Caco-2 (cell line): ENCODE measurements around the gene SLFN11. TPM values are rescaled to one million over a fixed set of nuclear protein-coding genes. Genes with fewer than 3 reads are reported as not detected.

Experiments used
- BruUV-seq: library from RNA; stranded (reverse); fragments of 400-500 nt; replicated peaks from 2 replicates; lab custom pipeline; 2021; lab: Mats Ljungman, UMichigan
- CTCF ChIA-PET: fragments of 300-600 bp; sonication (Branson Sonifier 250); formaldehyde crosslinking; loops from one replicate; lab custom pipeline; 2022; ENCODE audit warnings: antibody characterized with exemption; lab: Charles Lee
- POLR2A ChIA-PET: fragments of 300-600 bp; sonication (Branson Sonifier 250); formaldehyde crosslinking; loops from one replicate; lab custom pipeline; 2022; ENCODE audit warnings: antibody characterized with exemption; lab: Charles Lee
- DNase-seq, 2 experiments: peaks; one replicate each; pipeline versions ENCODE4 v3.0.0 to v3.0.0-alpha.2; 2020 to 2022
- H3K27me3 ChIP-seq: replicated peaks from 2 replicates; pipeline ENCODE4 v1.6.0; 2011; ENCODE audit warnings: low read length; ENCODE audit not compliant: control insufficient read depth, insufficient read depth
- H3K36me3 ChIP-seq: 2 replicates; pipeline ENCODE4 v1.5.1; 2011; ENCODE audit warnings: low read length; ENCODE audit not compliant: control insufficient read depth, insufficient read depth
- H3K4me1 ChIP-seq: fragments of 250-450 bp; sonication (Bioruptor Pico); 2 replicates; pipeline ENCODE4 v1.5.1; 2020; ENCODE audit warnings: mild to moderate bottlenecking
- H3K4me3 ChIP-seq: 2 replicates; pipeline ENCODE4 v1.5.1; 2011; ENCODE audit warnings: low read depth, mild to moderate bottlenecking, control low read depth, low read length
- H3K9me3 ChIP-seq: fragments of 250-450 bp; sonication (Bioruptor Pico); 2 replicates; pipeline ENCODE4 v1.5.1; 2020; ENCODE audit warnings: mild to moderate bottlenecking, moderate library complexity
- H3K27ac Mint-ChIP-seq: one replicate; pipeline ENCODE4 v1.8.0; 2022; ENCODE audit warnings: mixed read lengths; ENCODE audit not compliant: unreplicated experiment
- H3K27me3 Mint-ChIP-seq: one replicate; pipeline ENCODE4 v1.8.0; 2022; ENCODE audit warnings: mixed read lengths; ENCODE audit not compliant: insufficient read depth, unreplicated experiment
- H3K36me3 Mint-ChIP-seq: one replicate; pipeline ENCODE4 v1.8.0; 2022; ENCODE audit warnings: mild to moderate bottlenecking, mixed read lengths; ENCODE audit not compliant: insufficient read depth, unreplicated experiment
- H3K4me1 Mint-ChIP-seq: one replicate; pipeline ENCODE4 v1.8.0; 2022; ENCODE audit warnings: low read depth, mixed read lengths; ENCODE audit not compliant: unreplicated experiment
- H3K4me3 Mint-ChIP-seq: one replicate; pipeline ENCODE4 v1.8.0; 2022; ENCODE audit warnings: mild to moderate bottlenecking, moderate library complexity, mixed read lengths; ENCODE audit not compliant: unreplicated experiment
- H3K9me3 Mint-ChIP-seq: one replicate; pipeline ENCODE4 v1.8.0; 2022; ENCODE audit warnings: mixed read lengths; ENCODE audit not compliant: unreplicated experiment
- CTCF ChIP-seq, 2 experiments: fragments of 200-600 bp in 1 of 2; IDR thresholded peaks; 1 replicate in 1 of 2; 2 replicates in 1 of 2; pipeline versions ENCODE4 v1.5.1 to v1.8.0; 2011 to 2022; ENCODE audit warnings: antibody characterized with exemption in 1 of 2, control low read depth in 1 of 2, inconsistent platforms in 1 of 2, low read depth in 1 of 2, low read length in 1 of 2, mild to moderate bottlenecking in 1 of 2, moderate library complexity in 1 of 2; ENCODE audit not compliant: insufficient read depth in 1 of 2, severe bottlenecking in 1 of 2, unreplicated experiment in 1 of 2
- intact Hi-C: fragments of 100-400 bp; cut with micrococcal nuclease; formaldehyde crosslinking; loops from one replicate; pipeline ENCODE4 v1.10.0; 2022; ENCODE audit not compliant: unreplicated experiment
- total RNA-seq: library from RNA; stranded (reverse); gene quantifications from 2 replicates; pipeline ENCODE4 v1.2.3, GENCODE V29; 2022

The SLFN11 gene
- total RNA-seq, 1 experiment from 2014 or later, result not detected

GRCh38 chr17:35387496-35387895, 14.1 kb upstream of the SLFN11 start:
- peaks cover 8% of the 10 kb centered on the region for H3K27me3 Mint-ChIP-seq
- no peak for TF ChIP-seq CTCF (IDR thresholded peaks at IDR 0.05; ENCODE audit: insufficient read depth in 1 of 2, low read depth in 1 of 2, low read length in 1 of 2, severe bottlenecking in 1 of 2, unreplicated experiment in 1 of 2)
- no peaks in the 10 kb centered on the region for H3K9me3 Mint-ChIP-seq
- BruUV-seq, result no TSS peak
- no peaks in the 10 kb centered on the region for H3K36me3 Mint-ChIP-seq
- Histone ChIP-seq H3K9me3 (no peaks in the 10 kb centered on the region), H3K4me3 (no peak overlapping the region), H3K27me3 (no peaks in the 10 kb centered on the region), H3K36me3 (no peaks in the 10 kb centered on the region), H3K4me1 (no peaks in the 10 kb centered on the region)
- no peak for DNase-seq
- intact Hi-C loops, result no loop called here
- ChIA-PET POLR2A (no interaction called here), CTCF (no interaction called here)
- no peak overlapping the region for H3K27ac Mint-ChIP-seq
- no peaks in the 10 kb centered on the region for H3K4me1 Mint-ChIP-seq
- H3K4me3 Mint-ChIP-seq, result no peak overlapping the region

GRCh38 chr17:35377706-35378105, 4.3 kb upstream of the SLFN11 start:
- TF ChIP-seq CTCF (IDR thresholded peaks at IDR 0.05; ENCODE audit: insufficient read depth in 1 of 2, low read depth in 1 of 2, low read length in 1 of 2, severe bottlenecking in 1 of 2, unreplicated experiment in 1 of 2), result no peak
- CTCF ChIA-PET, result no interaction called here
- intact Hi-C loops, result no loop called here
- no peak overlapping the region for H3K27ac Mint-ChIP-seq
- Histone ChIP-seq H3K4me1 (0 out of 2 replicates have a peak, but pooled peaks cover 8% of the 10 kb centered on the region), H3K27me3 (peaks cover 3% of the 10 kb centered on the region; the same call in 1 of the 2 replicates), H3K36me3 (no peaks in the 10 kb centered on the region), H3K4me3 (no peak overlapping the region), H3K9me3 (peaks cover 5% of the 10 kb centered on the region; the same call in 1 of the 2 replicates)
- H3K27me3 Mint-ChIP-seq, result peaks cover 16% of the 10 kb centered on the region
- no peaks in the 10 kb centered on the region for H3K9me3 Mint-ChIP-seq
- POLR2A ChIA-PET, result no interaction called here
- no peak for DNase-seq
- BruUV-seq, result no TSS peak
- no peak overlapping the region for H3K4me3 Mint-ChIP-seq
- no peaks in the 10 kb centered on the region for H3K36me3 Mint-ChIP-seq
- H3K4me1 Mint-ChIP-seq, result peaks cover 14% of the 10 kb centered on the region

DNA sequence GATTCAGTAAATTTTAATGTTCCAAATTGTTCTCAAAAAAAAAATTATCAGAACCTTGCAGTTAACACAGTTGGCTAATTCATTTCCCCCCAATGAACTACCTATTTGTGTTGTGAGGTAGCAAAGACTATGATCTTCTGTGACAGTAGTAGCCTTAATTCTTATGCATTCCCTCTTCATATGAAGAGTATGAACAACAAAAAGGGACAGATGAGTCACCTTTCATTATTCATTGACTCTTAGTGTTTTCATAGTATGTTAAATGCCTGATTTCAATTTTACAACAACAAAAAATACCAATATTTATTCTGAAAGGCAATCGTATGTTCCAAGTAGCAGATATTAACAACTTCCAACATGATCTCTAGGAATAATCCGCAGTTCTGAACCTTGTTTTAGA, 3.6 kb upstream of the SLFN11 start:
- H3K27me3 Mint-ChIP-seq, result peaks cover 14% of the 10 kb centered on the region

More for the DNA sequence above, 3.6 kb upstream of the SLFN11 start:
- peaks cover 5% of the 10 kb centered on the region; the same call in 1 of the 2 replicates for H3K9me3 ChIP-seq
- Mint-ChIP-seq H3K36me3 (no peaks in the 10 kb centered on the region), H3K9me3 (no peaks in the 10 kb centered on the region), H3K27ac (no peak overlapping the region), H3K4me1 (peaks cover 14% of the 10 kb centered on the region), H3K4me3 (no peak overlapping the region)
- POLR2A ChIA-PET, result no interaction called here
- H3K36me3 ChIP-seq, result no peaks in the 10 kb centered on the region
- no peak for DNase-seq
- TF ChIP-seq CTCF (IDR thresholded peaks at IDR 0.05; ENCODE audit: insufficient read depth in 1 of 2, low read depth in 1 of 2, low read length in 1 of 2, severe bottlenecking in 1 of 2, unreplicated experiment in 1 of 2), result no peak
- intact Hi-C loops, result no loop called here
- CTCF ChIA-PET, result no interaction called here
- H3K27me3 ChIP-seq, result peaks cover 3% of the 10 kb centered on the region; the same call in 1 of the 2 replicates
- H3K4me3 ChIP-seq, result no peak overlapping the region
- no TSS peak for BruUV-seq
- 0 out of 2 replicates have a peak, but pooled peaks cover 8% of the 10 kb centered on the region for H3K4me1 ChIP-seq
